ENCODE measurements around the gene BHLHA15.

DNA sequence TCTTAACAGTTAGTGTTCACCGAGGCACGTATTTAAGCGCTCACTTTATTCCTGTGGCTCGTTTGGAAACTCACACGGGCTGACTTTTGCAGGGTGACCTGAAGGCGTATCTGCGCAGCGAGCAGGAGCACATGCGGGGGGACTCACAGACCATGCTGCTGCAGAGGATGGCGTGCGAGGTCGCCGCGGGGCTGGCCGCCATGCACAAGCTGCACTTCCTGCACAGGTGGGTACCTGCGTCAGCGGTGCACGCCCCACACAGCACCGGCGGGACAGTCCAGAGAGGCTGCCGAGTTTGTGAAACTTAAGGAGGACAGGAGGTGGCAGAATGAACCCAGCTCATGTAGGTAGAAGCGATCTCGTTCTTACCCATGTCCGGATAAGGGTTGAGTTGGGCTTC lies 39.8 kb upstream of the BHLHA15 start:
- TF ChIP-seq EP300 (IDR thresholded peaks at IDR 0.05) (no peak), POLR2AphosphoS5 (IDR thresholded peaks at IDR 0.05) (no peak), POLR2A (IDR thresholded peaks at IDR 0.05) (no peak)
- TF ChIP-seq, protein P1, sequence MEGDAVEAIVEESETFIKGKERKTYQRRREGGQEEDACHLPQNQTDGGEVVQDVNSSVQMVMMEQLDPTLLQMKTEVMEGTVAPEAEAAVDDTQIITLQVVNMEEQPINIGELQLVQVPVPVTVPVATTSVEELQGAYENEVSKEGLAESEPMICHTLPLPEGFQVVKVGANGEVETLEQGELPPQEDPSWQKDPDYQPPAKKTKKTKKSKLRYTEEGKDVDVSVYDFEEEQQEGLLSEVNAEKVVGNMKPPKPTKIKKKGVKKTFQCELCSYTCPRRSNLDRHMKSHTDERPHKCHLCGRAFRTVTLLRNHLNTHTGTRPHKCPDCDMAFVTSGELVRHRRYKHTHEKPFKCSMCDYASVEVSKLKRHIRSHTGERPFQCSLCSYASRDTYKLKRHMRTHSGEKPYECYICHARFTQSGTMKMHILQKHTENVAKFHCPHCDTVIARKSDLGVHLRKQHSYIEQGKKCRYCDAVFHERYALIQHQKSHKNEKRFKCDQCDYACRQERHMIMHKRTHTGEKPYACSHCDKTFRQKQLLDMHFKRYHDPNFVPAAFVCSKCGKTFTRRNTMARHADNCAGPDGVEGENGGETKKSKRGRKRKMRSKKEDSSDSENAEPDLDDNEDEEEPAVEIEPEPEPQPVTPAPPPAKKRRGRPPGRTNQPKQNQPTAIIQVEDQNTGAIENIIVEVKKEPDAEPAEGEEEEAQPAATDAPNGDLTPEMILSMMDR (IDR thresholded peaks at IDR 0.05), result no peak

Data from gastroesophageal sphincter (tissue), 3 donors.